ENCODE data around the gene DOCK1.

Gene DOCK1

GRCh38 chr10:127375461-127375860, 470.2 kb downstream of the DOCK1 start:
- no peak for DNase-seq

GRCh38 chr10:127376071-127376470, 470.8 kb downstream of the DOCK1 start:
- no peak for DNase-seq

GRCh38 chr10:127378628-127379027, 473.4 kb downstream of the DOCK1 start:
- no peak for DNase-seq

- no peak for DNase-seq
Measured at GRCh38 chr10:127384532-127384931, 479.3 kb downstream of the DOCK1 start.

GRCh38 chr10:127385066-127385465, 479.8 kb downstream of the DOCK1 start:
- DNase-seq: no peak

- no peak for DNase-seq
Measured at GRCh38 chr10:127386606-127387327, 481.5 kb downstream of the DOCK1 start.

GRCh38 chr10:127391875-127392274, 486.6 kb downstream of the DOCK1 start:
- DNase-seq: no peak

GRCh38 chr10:127392351-127393235, 487.4 kb downstream of the DOCK1 start:
- no peak for DNase-seq

GRCh38 chr10:127398140-127398970, 493.1 kb downstream of the DOCK1 start:
- no peak for DNase-seq

- DNase-seq: no peak
Measured at GRCh38 chr10:127398971-127399365, 493.7 kb downstream of the DOCK1 start.

- DNase-seq: no peak
Measured at GRCh38 chr10:127399668-127400067, 494.4 kb downstream of the DOCK1 start.

GRCh38 chr10:127400216-127400615, 495.0 kb downstream of the DOCK1 start:
- no peak for DNase-seq

- DNase-seq: no peak
Measured at GRCh38 chr10:127402596-127403409, 497.6 kb downstream of the DOCK1 start.

- no peak for DNase-seq
Measured at GRCh38 chr10:127405221-127405620, 500.0 kb downstream of the DOCK1 start.

- DNase-seq: no peak
Measured at GRCh38 chr10:127406018-127406550, 500.9 kb downstream of the DOCK1 start.

GRCh38 chr10:127407551-127407950, 502.3 kb downstream of the DOCK1 start:
- DNase-seq: no peak

GRCh38 chr10:127408112-127408710, 503.0 kb downstream of the DOCK1 start:
- no peak for DNase-seq

GRCh38 chr10:127408733-127409132, 503.5 kb downstream of the DOCK1 start:
- DNase-seq: no peak

GRCh38 chr10:127410030-127410429, 504.8 kb downstream of the DOCK1 start:
- DNase-seq: no peak

GRCh38 chr10:127411062-127411461, 505.8 kb downstream of the DOCK1 start:
- DNase-seq: no peak

- no peak for DNase-seq
Measured at GRCh38 chr10:127413326-127413725, 508.1 kb downstream of the DOCK1 start.

GRCh38 chr10:127414024-127414423, 508.8 kb downstream of the DOCK1 start:
- DNase-seq: no peak

All from NCI-H1105 treated with DMSO at 0.1 percent for 48 hours (cell line).